WTC11 (cell line): ENCODE measurements around the gene TRIM51. TPM values are rescaled to one million over a fixed set of nuclear protein-coding genes. Genes with fewer than 3 reads are reported as not detected.

ENCODE experiments used
- ATAC-seq: fragments of 200-7000 bp; cut with Tn5 transposase; 2 replicates; pipeline ENCODE4 v1.10.0; 2021; ENCODE audit warnings: mild to moderate bottlenecking, moderate library complexity
- CTCF ChIA-PET: fragments of 300-600 bp; sonication (Branson Sonifier 250); formaldehyde crosslinking; loops from one replicate; lab custom pipeline; 2021; ENCODE audit warnings: antibody characterized with exemption; lab: Charles Lee
- POLR2A ChIA-PET: fragments of 350-600 bp; sonication (Branson Sonifier 250); formaldehyde crosslinking; loops from one replicate; lab custom pipeline; 2021; ENCODE audit warnings: antibody characterized with exemption; lab: Charles Lee
- DNase-seq: peaks from one replicate; pipeline ENCODE4 v3.0.0; 2021; ENCODE audit warnings: low spot score
- H3K27ac Mint-ChIP-seq: 2 replicates; pipeline ENCODE4 v1.8.0; 2021; ENCODE audit warnings: mixed read lengths
- H3K27me3 Mint-ChIP-seq: 2 replicates; pipeline ENCODE4 v1.8.0; 2021; ENCODE audit warnings: low read depth, mild to moderate bottlenecking, moderate library complexity, mixed read lengths
- H3K36me3 Mint-ChIP-seq: 2 replicates; pipeline ENCODE4 v1.8.0; 2021; ENCODE audit warnings: mixed read lengths
- H3K4me1 Mint-ChIP-seq: 2 replicates; pipeline ENCODE4 v1.8.0; 2022; ENCODE audit warnings: mixed read lengths
- H3K4me3 Mint-ChIP-seq: 2 replicates; pipeline ENCODE4 v1.8.0; 2021; ENCODE audit warnings: mild to moderate bottlenecking, moderate library complexity, mixed read lengths
- H3K9me3 Mint-ChIP-seq: 2 replicates; pipeline ENCODE4 v1.8.0; 2021; ENCODE audit warnings: mixed read lengths
- ETV6 ChIP-seq: sonication (generic); formaldehyde crosslinking; IDR thresholded peaks from 2 replicates; pipeline ENCODE4 v1.8.1; 2022; ENCODE audit warnings: mild to moderate bottlenecking, missing genetic modification reagents
- FOXJ3 ChIP-seq: sonication (generic); formaldehyde crosslinking; IDR thresholded peaks from 2 replicates; pipeline ENCODE4 v1.9.0; 2021; ENCODE audit warnings: missing genetic modification reagents, mild to moderate bottlenecking, borderline replicate concordance
- FOXP1 ChIP-seq: sonication (generic); formaldehyde crosslinking; IDR thresholded peaks from 2 replicates; pipeline ENCODE4 v1.8.0; 2022; ENCODE audit warnings: missing genetic modification reagents, mild to moderate bottlenecking, moderate library complexity, borderline replicate concordance
- GABPB1 ChIP-seq: sonication (generic); formaldehyde crosslinking; IDR thresholded peaks from 2 replicates; pipeline ENCODE4 v1.8.1; 2023; ENCODE audit warnings: mild to moderate bottlenecking, missing genetic modification reagents
- GRHL2 ChIP-seq: fragments of 250-450 bp; sonication (Bioruptor Pico); IDR thresholded peaks from 2 replicates; pipeline ENCODE4 v1.8.0; 2022; ENCODE audit warnings: mild to moderate bottlenecking, moderate library complexity; ENCODE audit not compliant: insufficient replicate concordance, severe bottlenecking
- IRF2 ChIP-seq: sonication (generic); formaldehyde crosslinking; IDR thresholded peaks from 2 replicates; pipeline ENCODE4 v1.8.0; 2022; ENCODE audit warnings: low read depth, missing genetic modification reagents, borderline replicate concordance
- JAZF1 ChIP-seq: fragments of 250-450 bp; sonication (Bioruptor Pico); IDR thresholded peaks from 2 replicates; pipeline ENCODE4 v1.9.0; 2021; ENCODE audit warnings: moderate library complexity, mild to moderate bottlenecking, inconsistent platforms
- SMAD4 ChIP-seq: sonication (generic); formaldehyde crosslinking; IDR thresholded peaks from 2 replicates; pipeline ENCODE4 v1.8.0; 2022; ENCODE audit warnings: mild to moderate bottlenecking, missing genetic modification reagents
- SOX15 ChIP-seq: fragments of 250-450 bp; sonication (Bioruptor Pico); IDR thresholded peaks from 2 replicates; pipeline ENCODE4 v1.9.0; 2021; ENCODE audit warnings: mild to moderate bottlenecking
- ZNF317 ChIP-seq: sonication (generic); formaldehyde crosslinking; IDR thresholded peaks from 2 replicates; pipeline ENCODE4 v1.8.1; 2023; ENCODE audit warnings: low read depth, mild to moderate bottlenecking, moderate library complexity, missing genetic modification reagents, borderline replicate concordance
- ZNF396 ChIP-seq: fragments of 250-450 bp; sonication (Bioruptor Pico); IDR thresholded peaks from 2 replicates; pipeline ENCODE4 v1.8.0; 2021; ENCODE audit warnings: mild to moderate bottlenecking, moderate library complexity, borderline replicate concordance
- ZNF671 ChIP-seq: fragments of 250-450 bp; sonication (Bioruptor Pico); IDR thresholded peaks from 2 replicates; pipeline ENCODE4 v1.8.0; 2021; ENCODE audit warnings: mild to moderate bottlenecking
- total RNA-seq: library from RNA; stranded (reverse); gene quantifications from 3 replicates; pipeline ENCODE4 v1.2.3, GENCODE V29; 2021
- TF ChIP-seq, protein P1 (sequence below): sonication (generic); formaldehyde crosslinking; IDR thresholded peaks from 2 replicates; pipeline ENCODE4 v1.8.0; 2023; ENCODE audit warnings: mild to moderate bottlenecking, missing genetic modification reagents
- TF ChIP-seq, protein P2 (sequence below): sonication (generic); formaldehyde crosslinking; IDR thresholded peaks from 2 replicates; pipeline ENCODE4 v1.8.0; 2022; ENCODE audit warnings: mild to moderate bottlenecking, missing genetic modification reagents
- TF ChIP-seq, protein P3 (sequence below): sonication (generic); formaldehyde crosslinking; IDR thresholded peaks from 2 replicates; pipeline ENCODE4 v1.8.0; 2022; ENCODE audit warnings: mild to moderate bottlenecking, missing genetic modification reagents
- TF ChIP-seq, protein P4 (sequence below): sonication (generic); formaldehyde crosslinking; IDR thresholded peaks from 2 replicates; pipeline ENCODE4 v1.8.1; 2022; ENCODE audit warnings: missing genetic modification reagents, borderline replicate concordance
- TF ChIP-seq, protein P5 (sequence below): sonication (generic); formaldehyde crosslinking; conservative IDR thresholded peaks from 2 replicates; pipeline ENCODE4 v1.8.1; 2022; ENCODE audit warnings: mild to moderate bottlenecking, missing genetic modification reagents
- TF ChIP-seq, protein P6 (sequence below): sonication (generic); formaldehyde crosslinking; IDR thresholded peaks from 2 replicates; pipeline ENCODE4 v1.8.0; 2022; ENCODE audit warnings: missing genetic modification reagents

TRIM51 gene
- total RNA-seq, 1 experiment from 2014 or later, result not detected

DNA sequence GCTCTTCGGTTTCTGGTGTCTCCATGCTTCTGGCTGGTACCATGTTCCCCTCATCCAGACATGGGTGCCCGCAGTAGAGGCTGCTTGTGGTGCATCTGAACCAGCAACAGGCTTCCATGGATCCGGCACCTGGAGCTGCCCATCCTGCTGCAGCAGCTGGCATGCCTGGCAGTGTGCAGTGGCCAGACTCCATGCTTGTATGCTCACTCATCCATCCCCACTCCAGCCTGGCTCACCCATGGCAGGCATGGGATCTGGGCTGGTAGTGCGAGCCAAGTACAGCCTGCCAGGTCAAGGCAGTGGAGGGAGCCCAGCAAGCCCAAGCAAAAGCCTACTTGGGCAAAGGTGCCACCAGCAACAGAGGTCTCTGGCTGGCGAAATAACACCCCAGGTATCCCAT is 37.4 kb downstream of the TRIM51 start (continued):
- TF ChIP-seq, protein P1, sequence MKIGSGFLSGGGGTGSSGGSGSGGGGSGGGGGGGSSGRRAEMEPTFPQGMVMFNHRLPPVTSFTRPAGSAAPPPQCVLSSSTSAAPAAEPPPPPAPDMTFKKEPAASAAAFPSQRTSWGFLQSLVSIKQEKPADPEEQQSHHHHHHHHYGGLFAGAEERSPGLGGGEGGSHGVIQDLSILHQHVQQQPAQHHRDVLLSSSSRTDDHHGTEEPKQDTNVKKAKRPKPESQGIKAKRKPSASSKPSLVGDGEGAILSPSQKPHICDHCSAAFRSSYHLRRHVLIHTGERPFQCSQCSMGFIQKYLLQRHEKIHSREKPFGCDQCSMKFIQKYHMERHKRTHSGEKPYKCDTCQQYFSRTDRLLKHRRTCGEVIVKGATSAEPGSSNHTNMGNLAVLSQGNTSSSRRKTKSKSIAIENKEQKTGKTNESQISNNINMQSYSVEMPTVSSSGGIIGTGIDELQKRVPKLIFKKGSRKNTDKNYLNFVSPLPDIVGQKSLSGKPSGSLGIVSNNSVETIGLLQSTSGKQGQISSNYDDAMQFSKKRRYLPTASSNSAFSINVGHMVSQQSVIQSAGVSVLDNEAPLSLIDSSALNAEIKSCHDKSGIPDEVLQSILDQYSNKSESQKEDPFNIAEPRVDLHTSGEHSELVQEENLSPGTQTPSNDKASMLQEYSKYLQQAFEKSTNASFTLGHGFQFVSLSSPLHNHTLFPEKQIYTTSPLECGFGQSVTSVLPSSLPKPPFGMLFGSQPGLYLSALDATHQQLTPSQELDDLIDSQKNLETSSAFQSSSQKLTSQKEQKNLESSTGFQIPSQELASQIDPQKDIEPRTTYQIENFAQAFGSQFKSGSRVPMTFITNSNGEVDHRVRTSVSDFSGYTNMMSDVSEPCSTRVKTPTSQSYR (CRISPR knock-in tag), result no peak
- TF ChIP-seq FOXP1 (CRISPR knock-in tag), result no peak
- TF ChIP-seq, protein P2, sequence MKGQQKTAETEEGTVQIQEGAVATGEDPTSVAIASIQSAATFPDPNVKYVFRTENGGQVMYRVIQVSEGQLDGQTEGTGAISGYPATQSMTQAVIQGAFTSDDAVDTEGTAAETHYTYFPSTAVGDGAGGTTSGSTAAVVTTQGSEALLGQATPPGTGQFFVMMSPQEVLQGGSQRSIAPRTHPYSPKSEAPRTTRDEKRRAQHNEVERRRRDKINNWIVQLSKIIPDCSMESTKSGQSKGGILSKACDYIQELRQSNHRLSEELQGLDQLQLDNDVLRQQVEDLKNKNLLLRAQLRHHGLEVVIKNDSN (CRISPR knock-in tag), result no peak

DNA sequence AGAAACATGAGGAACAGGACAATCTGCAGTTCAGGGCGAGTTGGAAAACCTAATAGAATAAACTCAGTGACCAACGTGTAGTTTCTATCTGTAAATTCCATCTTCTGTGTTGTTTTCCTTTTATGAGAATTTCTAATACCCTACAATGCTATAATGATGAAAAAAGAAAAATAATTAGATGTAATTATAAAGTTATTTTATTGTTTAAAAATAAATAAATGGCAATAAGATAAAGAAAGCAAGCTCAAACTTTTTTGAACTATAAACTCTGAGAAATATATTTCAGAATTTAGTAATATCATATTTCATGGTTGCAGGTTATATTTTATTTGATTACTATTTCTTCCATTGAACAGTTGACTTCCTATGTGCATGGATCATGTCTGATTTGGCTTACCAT is 53.2 kb downstream of the TRIM51 start, which contains the start of gene OR5I1:
OR5I1 (minus strand) TSS at position 101 of the 400 bp plus-strand sequence; CDS start at position 101, 0 bp downstream.
- ChIA-PET POLR2A (no interaction called here), CTCF (no interaction called here)
- Mint-ChIP-seq H3K27me3 (no peaks in the 10 kb centered on the region), H3K4me3 (no peak within 1 kb of the TSS), H3K36me3 (peaks cover 6% of the 10 kb centered on the region; the same call in 1 of the 2 replicates), H3K4me1 (no peaks in the 10 kb centered on the region), H3K9me3 (peaks cover 29% of the 10 kb centered on the region), H3K27ac (no peak within 1 kb of the TSS)
- ATAC-seq, result no peak
- DNase-seq, result no peak
- TF ChIP-seq FOXJ3 (CRISPR knock-in tag) (no peak), GRHL2 (CRISPR knock-in tag) (no peak), IRF2 (CRISPR knock-in tag) (no peak), SMAD4 (CRISPR knock-in tag) (no peak), ZNF396 (CRISPR knock-in tag) (no peak), ETV6 (CRISPR knock-in tag) (no peak), JAZF1 (no peak), GABPB1 (no peak), SOX15 (CRISPR knock-in tag) (no peak), ZNF671 (no peak), ZNF317 (no peak)
- TF ChIP-seq, protein P3, sequence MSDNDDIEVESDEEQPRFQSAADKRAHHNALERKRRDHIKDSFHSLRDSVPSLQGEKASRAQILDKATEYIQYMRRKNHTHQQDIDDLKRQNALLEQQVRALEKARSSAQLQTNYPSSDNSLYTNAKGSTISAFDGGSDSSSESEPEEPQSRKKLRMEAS (CRISPR knock-in tag), result no peak
- TF ChIP-seq, protein P4, sequence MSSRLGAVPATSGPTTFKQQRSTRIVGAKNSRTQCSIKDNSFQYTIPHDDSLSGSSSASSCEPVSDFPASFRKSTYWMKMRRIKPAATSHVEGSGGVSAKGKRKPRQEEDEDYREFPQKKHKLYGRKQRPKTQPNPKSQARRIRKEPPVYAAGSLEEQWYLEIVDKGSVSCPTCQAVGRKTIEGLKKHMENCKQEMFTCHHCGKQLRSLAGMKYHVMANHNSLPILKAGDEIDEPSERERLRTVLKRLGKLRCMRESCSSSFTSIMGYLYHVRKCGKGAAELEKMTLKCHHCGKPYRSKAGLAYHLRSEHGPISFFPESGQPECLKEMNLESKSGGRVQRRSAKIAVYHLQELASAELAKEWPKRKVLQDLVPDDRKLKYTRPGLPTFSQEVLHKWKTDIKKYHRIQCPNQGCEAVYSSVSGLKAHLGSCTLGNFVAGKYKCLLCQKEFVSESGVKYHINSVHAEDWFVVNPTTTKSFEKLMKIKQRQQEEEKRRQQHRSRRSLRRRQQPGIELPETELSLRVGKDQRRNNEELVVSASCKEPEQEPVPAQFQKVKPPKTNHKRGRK (CRISPR knock-in tag), result no peak
- TF ChIP-seq, protein P5, sequence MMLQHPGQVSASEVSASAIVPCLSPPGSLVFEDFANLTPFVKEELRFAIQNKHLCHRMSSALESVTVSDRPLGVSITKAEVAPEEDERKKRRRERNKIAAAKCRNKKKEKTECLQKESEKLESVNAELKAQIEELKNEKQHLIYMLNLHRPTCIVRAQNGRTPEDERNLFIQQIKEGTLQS (CRISPR knock-in tag), result no peak
- TF ChIP-seq, protein P6, sequence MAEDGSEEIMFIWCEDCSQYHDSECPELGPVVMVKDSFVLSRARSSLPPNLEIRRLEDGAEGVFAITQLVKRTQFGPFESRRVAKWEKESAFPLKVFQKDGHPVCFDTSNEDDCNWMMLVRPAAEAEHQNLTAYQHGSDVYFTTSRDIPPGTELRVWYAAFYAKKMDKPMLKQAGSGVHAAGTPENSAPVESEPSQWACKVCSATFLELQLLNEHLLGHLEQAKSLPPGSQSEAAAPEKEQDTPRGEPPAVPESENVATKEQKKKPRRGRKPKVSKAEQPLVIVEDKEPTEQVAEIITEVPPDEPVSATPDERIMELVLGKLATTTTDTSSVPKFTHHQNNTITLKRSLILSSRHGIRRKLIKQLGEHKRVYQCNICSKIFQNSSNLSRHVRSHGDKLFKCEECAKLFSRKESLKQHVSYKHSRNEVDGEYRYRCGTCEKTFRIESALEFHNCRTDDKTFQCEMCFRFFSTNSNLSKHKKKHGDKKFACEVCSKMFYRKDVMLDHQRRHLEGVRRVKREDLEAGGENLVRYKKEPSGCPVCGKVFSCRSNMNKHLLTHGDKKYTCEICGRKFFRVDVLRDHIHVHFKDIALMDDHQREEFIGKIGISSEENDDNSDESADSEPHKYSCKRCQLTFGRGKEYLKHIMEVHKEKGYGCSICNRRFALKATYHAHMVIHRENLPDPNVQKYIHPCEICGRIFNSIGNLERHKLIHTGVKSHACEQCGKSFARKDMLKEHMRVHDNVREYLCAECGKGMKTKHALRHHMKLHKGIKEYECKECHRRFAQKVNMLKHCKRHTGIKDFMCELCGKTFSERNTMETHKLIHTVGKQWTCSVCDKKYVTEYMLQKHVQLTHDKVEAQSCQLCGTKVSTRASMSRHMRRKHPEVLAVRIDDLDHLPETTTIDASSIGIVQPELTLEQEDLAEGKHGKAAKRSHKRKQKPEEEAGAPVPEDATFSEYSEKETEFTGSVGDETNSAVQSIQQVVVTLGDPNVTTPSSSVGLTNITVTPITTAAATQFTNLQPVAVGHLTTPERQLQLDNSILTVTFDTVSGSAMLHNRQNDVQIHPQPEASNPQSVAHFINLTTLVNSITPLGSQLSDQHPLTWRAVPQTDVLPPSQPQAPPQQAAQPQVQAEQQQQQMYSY (CRISPR knock-in tag), result no peak

Other genes with a start within 250 kb of the TRIM51 start
- not detected in 3 replicates for gene OR4P4, start 248.2 kb upstream of the TRIM51 start, total RNA-seq
- gene OR4S2, start 235.0 kb upstream of the TRIM51 start, total RNA-seq, result not detected in 3 replicates
- not detected in 3 replicates for gene OR4C6, start 221.1 kb upstream of the TRIM51 start, total RNA-seq
- not detected in 3 replicates for gene OR5D13, start 109.9 kb upstream of the TRIM51 start, total RNA-seq
- not detected in 3 replicates for gene OR5D14, start 87.7 kb upstream of the TRIM51 start, total RNA-seq
- gene OR5L1, start 71.9 kb upstream of the TRIM51 start, total RNA-seq, result not detected in 3 replicates
- gene OR5D18, start 63.7 kb upstream of the TRIM51 start, total RNA-seq, result not detected in 3 replicates
- gene OR5L2, start 56.1 kb upstream of the TRIM51 start, total RNA-seq, result not detected in 3 replicates
- gene OR5D16, start 44.5 kb upstream of the TRIM51 start, total RNA-seq, result not detected in 3 replicates
- gene OR5W2, start 31.3 kb downstream of the TRIM51 start, total RNA-seq, result not detected in 3 replicates
- not detected in 3 replicates for gene OR5I1, start 53.1 kb downstream of the TRIM51 start, total RNA-seq
- 0.16 TPM in 1 of 3 replicates, not detected in the others for gene OR10AG1, start 86.6 kb downstream of the TRIM51 start, total RNA-seq
- gene OR5F1, start 111.3 kb downstream of the TRIM51 start, total RNA-seq, result not detected in 3 replicates
- 0.02 TPM in 1 of 3 replicates, not detected in the others for gene OR5AS1, start 144.4 kb downstream of the TRIM51 start, total RNA-seq
- gene OR8I2, start 210.0 kb downstream of the TRIM51 start, total RNA-seq, result not detected in 3 replicates
- gene OR8H2, start 220.4 kb downstream of the TRIM51 start, total RNA-seq, result not detected in 3 replicates
- gene OR8H3, start 239.1 kb downstream of the TRIM51 start, total RNA-seq, result not detected in 3 replicates